SW 1271 (cell line): Measurements from ENCODE around the gene FLT3.

Source experiments
- DNase-seq, 2 experiments: peaks; one replicate each; lab custom pipeline; 2025; lab: John Stamatoyannopoulos, UW

Gene FLT3

GRCh38 chr13:28001837-28002473 lies 98.4 kb downstream of the FLT3 start:
- no peak for DNase-seq

- no peak for DNase-seq
These were observed 99.3 kb downstream of the FLT3 start for GRCh38 chr13:28001049-28001448.

- DNase-seq = no peak
These were observed 99.8 kb downstream of the FLT3 start for GRCh38 chr13:28000567-28000966.

GRCh38 chr13:27997904-27998522 lies 102.4 kb downstream of the FLT3 start:
- peak in 1 of 2 experiments; percentile 33 for DNase-seq

- no peak for DNase-seq
These were observed 108.5 kb downstream of the FLT3 start for GRCh38 chr13:27991881-27992280.

- no peak for DNase-seq
These were observed 111.9 kb downstream of the FLT3 start, which contains the start of gene URAD for GRCh38 chr13:27988520-27988919. URAD (minus strand) TSS chr13:27988693; CDS start chr13:27988637, 56 bp downstream.

- no peak for DNase-seq
These were observed 114.8 kb downstream of the FLT3 start for GRCh38 chr13:27985600-27985999.

- no peak for DNase-seq
These were observed 118.0 kb downstream of the FLT3 start for GRCh38 chr13:27982361-27982760.

- no peak for DNase-seq
These were observed 119.2 kb downstream of the FLT3 start for GRCh38 chr13:27981006-27981708.

GRCh38 chr13:27980280-27980998 lies 119.9 kb downstream of the FLT3 start:
- DNase-seq = no peak

- DNase-seq = no peak
These were observed 120.6 kb downstream of the FLT3 start for GRCh38 chr13:27979765-27980279.

- DNase-seq = no peak
These were observed 121.3 kb downstream of the FLT3 start for GRCh38 chr13:27979001-27979643.

GRCh38 chr13:27978301-27978968 lies 121.9 kb downstream of the FLT3 start:
- no peak for DNase-seq

- DNase-seq = no peak
These were observed 122.7 kb downstream of the FLT3 start for GRCh38 chr13:27977476-27978300.

GRCh38 chr13:27976362-27977091 lies 123.8 kb downstream of the FLT3 start:
- DNase-seq = no peak

- DNase-seq = no peak
These were observed 124.6 kb downstream of the FLT3 start for GRCh38 chr13:27975564-27976361.

GRCh38 chr13:27973961-27974662 lies 126.3 kb downstream of the FLT3 start:
- no peak for DNase-seq

- DNase-seq = no peak
These were observed 127.1 kb downstream of the FLT3 start for GRCh38 chr13:27973291-27973690.
